GM10248 (cell line): ENCODE measurements around the gene GPR176.

Experiments used
- CTCF ChIA-PET: fragments of 300-600 bp; sonication (Branson Sonifier 250); formaldehyde crosslinking; extraction: SDS; loops from one replicate; lab custom pipeline; 2021; ENCODE audit warnings: antibody characterized with exemption; lab: Yijun Ruan, JAX
- POLR2A ChIA-PET: fragments of 350-650 bp; sonication (Branson Sonifier 250); formaldehyde crosslinking; extraction: SDS; loops from one replicate; lab custom pipeline; 2020; ENCODE audit warnings: antibody characterized with exemption; lab: Yijun Ruan, JAX
- DNase-seq: peaks from one replicate; pipeline ENCODE4 v3.0.0; 2012; ENCODE audit errors: extremely low spot score
- TF ChIP-seq, protein P1 (sequence below): IDR thresholded peaks from 2 replicates; pipeline ENCODE4 v1.5.1; 2012; ENCODE audit warnings: mild to moderate bottlenecking, low read depth; ENCODE audit errors: extremely low read depth, missing control alignments, control extremely low read depth

The GPR176 gene

DNA sequence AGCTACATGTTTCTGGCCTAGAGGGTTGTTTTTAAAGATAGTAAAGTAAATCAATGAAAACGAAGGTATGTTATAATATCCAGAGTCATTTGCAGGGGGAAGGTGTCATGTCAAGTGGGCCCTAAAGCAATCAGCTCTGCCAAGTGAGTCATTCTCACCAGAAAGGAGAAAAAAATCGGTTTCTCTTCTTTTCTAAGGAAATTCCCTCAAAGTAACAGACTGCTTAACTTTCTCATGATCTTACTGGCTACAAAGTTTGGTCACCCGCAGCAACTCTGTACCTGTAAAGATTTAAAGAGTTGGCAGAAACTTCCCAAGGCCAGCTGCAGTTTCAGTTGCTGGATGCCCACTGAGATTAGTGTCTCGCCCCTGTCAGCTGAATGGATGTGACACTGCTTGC is 132.0 kb downstream of the GPR176 start:
- TF ChIP-seq, protein P1, sequence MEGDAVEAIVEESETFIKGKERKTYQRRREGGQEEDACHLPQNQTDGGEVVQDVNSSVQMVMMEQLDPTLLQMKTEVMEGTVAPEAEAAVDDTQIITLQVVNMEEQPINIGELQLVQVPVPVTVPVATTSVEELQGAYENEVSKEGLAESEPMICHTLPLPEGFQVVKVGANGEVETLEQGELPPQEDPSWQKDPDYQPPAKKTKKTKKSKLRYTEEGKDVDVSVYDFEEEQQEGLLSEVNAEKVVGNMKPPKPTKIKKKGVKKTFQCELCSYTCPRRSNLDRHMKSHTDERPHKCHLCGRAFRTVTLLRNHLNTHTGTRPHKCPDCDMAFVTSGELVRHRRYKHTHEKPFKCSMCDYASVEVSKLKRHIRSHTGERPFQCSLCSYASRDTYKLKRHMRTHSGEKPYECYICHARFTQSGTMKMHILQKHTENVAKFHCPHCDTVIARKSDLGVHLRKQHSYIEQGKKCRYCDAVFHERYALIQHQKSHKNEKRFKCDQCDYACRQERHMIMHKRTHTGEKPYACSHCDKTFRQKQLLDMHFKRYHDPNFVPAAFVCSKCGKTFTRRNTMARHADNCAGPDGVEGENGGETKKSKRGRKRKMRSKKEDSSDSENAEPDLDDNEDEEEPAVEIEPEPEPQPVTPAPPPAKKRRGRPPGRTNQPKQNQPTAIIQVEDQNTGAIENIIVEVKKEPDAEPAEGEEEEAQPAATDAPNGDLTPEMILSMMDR, result no peak
- ChIA-PET CTCF (interaction anchor here (0.9 to 4.3 kb wide), 19 partner anchors 11 to 547 kb away, joined by 3 to 41 read pairs (median 4); no protein-coding TSS in a partner anchor), POLR2A (no interaction called here)
- DNase-seq, result no peak

DNA sequence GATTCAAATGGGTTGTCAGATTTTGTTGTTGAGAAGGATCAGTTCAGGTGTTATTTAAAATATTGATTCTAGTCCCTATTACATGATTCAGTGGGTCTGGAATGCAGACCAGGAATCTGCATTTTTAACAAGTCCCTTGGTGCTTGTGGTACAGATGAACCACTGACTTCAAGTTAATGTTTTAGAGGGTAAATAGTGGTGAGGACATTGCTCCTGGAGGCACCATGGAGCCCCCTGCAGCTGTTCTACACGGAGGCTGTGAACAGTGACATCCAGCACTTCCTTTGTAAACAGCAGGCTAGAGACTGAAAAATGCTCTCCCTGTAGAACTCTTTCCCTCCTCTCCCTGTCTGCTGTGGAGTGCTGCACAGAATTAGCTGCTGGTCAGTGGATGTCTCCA is 132.6 kb downstream of the GPR176 start:
- no peak for DNase-seq
- TF ChIP-seq, protein P1, result no peak
- POLR2A ChIA-PET, result no interaction called here
- CTCF ChIA-PET, result interaction anchor here (0.9 to 4.3 kb wide), 16 partner anchors 11 to 550 kb away, joined by 3 to 41 read pairs (median 4); no protein-coding TSS in a partner anchor

DNA sequence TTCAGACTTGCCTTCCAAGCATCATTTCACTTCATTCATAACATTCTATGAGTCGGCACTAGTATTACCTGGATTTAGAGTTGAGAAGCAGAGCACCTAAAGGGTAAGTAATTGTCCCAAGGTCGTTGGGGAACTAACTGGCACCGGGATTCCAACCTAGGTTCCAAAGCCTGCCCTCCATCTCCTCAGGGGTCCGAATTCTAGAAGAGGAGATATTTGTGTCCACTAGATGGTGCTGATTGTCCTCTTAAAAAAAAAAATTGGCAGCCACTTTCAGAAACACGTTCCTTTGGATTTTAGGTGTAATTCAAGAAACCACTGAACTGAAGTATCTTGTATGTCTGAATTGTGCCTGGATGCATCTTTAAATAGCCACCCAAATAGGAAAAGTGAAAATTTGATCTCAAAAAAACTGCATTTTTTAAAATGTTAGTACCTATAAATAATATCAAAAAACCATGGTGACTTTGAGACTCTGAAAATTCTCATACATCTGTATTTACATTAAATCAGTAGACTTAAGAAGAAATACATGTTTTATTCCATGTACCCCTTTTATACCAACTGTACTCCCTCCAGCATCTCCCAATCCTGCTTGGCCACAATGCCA is 133.5 kb downstream of the GPR176 start:
- ChIA-PET POLR2A (no interaction called here), CTCF (interaction anchor here (0.6 to 4.3 kb wide), 9 partner anchors 8 to 996 kb away, joined by 3 to 41 read pairs (median 3); partner anchors contain the start of gene EIF2AK4)
- DNase-seq, result peak; percentile 47
- TF ChIP-seq, protein P1, result peak; percentile 54

DNA sequence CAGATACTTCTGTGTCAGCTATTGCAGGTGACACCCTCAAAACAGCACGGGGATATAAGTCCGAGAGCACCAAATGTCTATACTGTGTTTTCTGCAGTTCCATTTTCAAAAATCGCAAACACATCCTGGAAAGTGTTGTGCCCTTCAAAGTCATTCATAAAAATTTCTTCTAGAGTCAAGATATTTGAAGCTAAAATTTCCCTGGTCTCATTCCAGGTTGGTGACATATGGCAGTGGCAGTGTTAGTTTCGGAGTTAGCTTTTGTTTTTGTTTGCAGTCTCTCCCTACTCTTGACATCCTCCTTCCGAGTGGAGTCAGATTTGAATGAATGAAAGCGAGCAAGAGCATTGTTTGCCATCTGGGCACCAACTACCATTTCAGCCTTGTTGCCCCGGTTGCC is 134.2 kb downstream of the GPR176 start:
- ChIA-PET CTCF (interaction anchor here (0.7 to 1.3 kb wide), 8 partner anchors 9 to 493 kb away, joined by 3 to 5 read pairs (median 3); partner anchors contain the start of gene EIF2AK4), POLR2A (no interaction called here)
- no peak for DNase-seq
- TF ChIP-seq, protein P1, result no peak

DNA sequence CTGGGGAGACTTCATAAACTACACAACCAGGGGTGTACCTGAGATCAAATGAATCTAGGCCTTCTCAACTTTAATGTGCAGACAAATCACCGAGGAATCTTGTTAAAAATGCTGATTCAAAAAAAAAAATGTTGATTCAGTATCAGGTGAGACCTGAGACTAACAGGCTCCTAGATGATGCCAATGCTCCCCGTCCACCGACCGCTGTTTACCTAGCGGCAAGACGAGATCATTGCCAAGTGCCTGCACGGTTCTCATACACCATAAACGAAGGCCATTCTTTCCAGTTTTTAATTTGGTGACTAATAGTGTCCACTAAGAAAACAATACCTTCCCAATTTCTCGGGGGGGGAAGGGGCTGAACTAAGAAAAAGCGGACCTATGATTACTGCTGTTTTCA is 134.9 kb downstream of the GPR176 start:
- ChIA-PET CTCF (interaction anchor here (0.7 to 1.3 kb wide), 4 partner anchors 11 to 488 kb away, joined by 3 to 5 read pairs (median 4); partner anchors contain the start of gene EIF2AK4), POLR2A (no interaction called here)
- TF ChIP-seq, protein P1, result no peak
- DNase-seq, result no peak

DNA sequence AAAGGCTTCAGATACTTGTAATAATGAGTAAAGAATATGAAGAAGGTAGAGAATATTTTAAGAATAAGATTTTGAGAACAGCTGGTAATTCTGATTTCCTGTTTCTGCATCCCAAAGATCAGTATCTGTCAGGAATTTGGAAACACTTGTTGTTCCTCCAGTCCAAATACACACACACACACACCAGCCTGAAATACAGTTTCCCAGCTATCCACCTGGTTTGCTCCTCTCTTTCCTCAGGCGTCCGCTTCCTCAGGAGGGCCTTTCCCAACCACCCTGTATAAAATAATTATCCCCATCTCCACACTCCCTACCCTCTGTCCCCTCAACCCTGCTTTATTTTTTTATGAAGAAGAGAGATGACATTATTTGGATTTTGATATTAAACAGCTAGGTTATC is 135.4 kb downstream of the GPR176 start:
- no peak for DNase-seq
- TF ChIP-seq, protein P1, result no peak
- CTCF ChIA-PET, result interaction anchor here (1.2 kb wide), 1 partner anchor 15 kb away, joined by 3 read pairs; no protein-coding TSS in a partner anchor
- POLR2A ChIA-PET, result no interaction called here
